ENCODE results near the gene IFIT1. TPM values are rescaled to one million over a fixed set of nuclear protein-coding genes. Genes with fewer than 3 reads are reported as not detected.
A peak's percentile ranks its signal among the peaks of the same experiment; 100 is the strongest.

IFIT1 gene
- polyA plus RNA-seq, 1 donor (not counting 4 experiments of a cell fraction or from before 2014, with no cell fraction given): 140 TPM

- Histone ChIP-seq H3K4me3 (ENCODE audit: control insufficient read depth in 2 of 3, extremely low read depth in 1 of 3, insufficient read depth in 2 of 3, low read depth in 1 of 3, low read length in 3 of 3) (no peak overlapping the region), H3K4me2 (ENCODE audit: control insufficient read depth, extremely low read depth, insufficient read depth, low read depth, low read length) (no peak overlapping the region), H2AFZ (ENCODE audit: control insufficient read depth, low read length) (no peak overlapping the region), H3K79me2 (ENCODE audit: control insufficient read depth, insufficient read depth, low read length) (no peaks in the 10 kb centered on the region), H4K20me1 (ENCODE audit: control insufficient read depth, extremely low read depth, insufficient read depth, low read length) (no peaks in the 10 kb centered on the region), H3K9ac (ENCODE audit: control insufficient read depth, extremely low read depth, insufficient read depth, low read length) (no peak overlapping the region), H3K4me1 (ENCODE audit: control insufficient read depth, extremely low read depth, insufficient read depth, low read length) (peaks cover 29% of the 10 kb centered on the region), H3K9me3 (ENCODE audit: control insufficient read depth, low read depth, low read length) (no peaks in the 10 kb centered on the region), H3K9me1 (ENCODE audit: control insufficient read depth, extremely low read depth, insufficient read depth, low read length) (no peaks in the 10 kb centered on the region), H3K27me3 (ENCODE audit: control insufficient read depth, extremely low read depth, insufficient read depth, low read length) (no peaks in the 10 kb centered on the region), H3K36me3 (ENCODE audit: control insufficient read depth in 2 of 2, extremely low read depth in 1 of 2, insufficient read depth in 2 of 2, low read length in 2 of 2) (no peaks in the 10 kb centered on the region), H3K27ac (ENCODE audit: control insufficient read depth, insufficient read depth, low read length) (no peak overlapping the region)
- TF ChIP-seq, protein P1, sequence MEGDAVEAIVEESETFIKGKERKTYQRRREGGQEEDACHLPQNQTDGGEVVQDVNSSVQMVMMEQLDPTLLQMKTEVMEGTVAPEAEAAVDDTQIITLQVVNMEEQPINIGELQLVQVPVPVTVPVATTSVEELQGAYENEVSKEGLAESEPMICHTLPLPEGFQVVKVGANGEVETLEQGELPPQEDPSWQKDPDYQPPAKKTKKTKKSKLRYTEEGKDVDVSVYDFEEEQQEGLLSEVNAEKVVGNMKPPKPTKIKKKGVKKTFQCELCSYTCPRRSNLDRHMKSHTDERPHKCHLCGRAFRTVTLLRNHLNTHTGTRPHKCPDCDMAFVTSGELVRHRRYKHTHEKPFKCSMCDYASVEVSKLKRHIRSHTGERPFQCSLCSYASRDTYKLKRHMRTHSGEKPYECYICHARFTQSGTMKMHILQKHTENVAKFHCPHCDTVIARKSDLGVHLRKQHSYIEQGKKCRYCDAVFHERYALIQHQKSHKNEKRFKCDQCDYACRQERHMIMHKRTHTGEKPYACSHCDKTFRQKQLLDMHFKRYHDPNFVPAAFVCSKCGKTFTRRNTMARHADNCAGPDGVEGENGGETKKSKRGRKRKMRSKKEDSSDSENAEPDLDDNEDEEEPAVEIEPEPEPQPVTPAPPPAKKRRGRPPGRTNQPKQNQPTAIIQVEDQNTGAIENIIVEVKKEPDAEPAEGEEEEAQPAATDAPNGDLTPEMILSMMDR (optimal IDR thresholded peaks at IDR 0.05 in 1 of 3, IDR thresholded peaks at IDR 0.05 in 1 of 3, conservative IDR thresholded peaks at IDR 0.05 in 1 of 3; ENCODE audit: extremely low read depth in 1 of 3, insufficient read depth in 2 of 3, low read length in 3 of 3): no peak
- TF ChIP-seq EZH2 (IDR thresholded peaks at IDR 0.05; ENCODE audit: low read length): no peak
- no peak for DNase-seq (ENCODE audit: low read depth, low spot score)
- FAIRE-seq: no peak
- dilution Hi-C loops (cut with MboI; ENCODE audit: extremely low pct_ligation_motif_present, low sequenced_read_pairs): no loop called here
Measured at GRCh38 chr10:89425000-89425399, 32.6 kb downstream of the IFIT1 start.

- H3K79me2 ChIP-seq (ENCODE audit: control insufficient read depth, insufficient read depth, low read length): no peaks in the 10 kb centered on the region
- peaks cover 24% of the 10 kb centered on the region for H3K4me1 ChIP-seq (ENCODE audit: control insufficient read depth, extremely low read depth, insufficient read depth, low read length)
- H3K9me3 ChIP-seq (ENCODE audit: control insufficient read depth, low read depth, low read length): no peaks in the 10 kb centered on the region
- no peak overlapping the region for H3K27ac ChIP-seq (ENCODE audit: control insufficient read depth, insufficient read depth, low read length)
- H3K36me3 ChIP-seq (ENCODE audit: control insufficient read depth in 2 of 2, extremely low read depth in 1 of 2, insufficient read depth in 2 of 2, low read length in 2 of 2): no peaks in the 10 kb centered on the region
- dilution Hi-C loops (cut with MboI; ENCODE audit: extremely low pct_ligation_motif_present, low sequenced_read_pairs): no loop called here
- DNase-seq (ENCODE audit: low read depth, low spot score) (no peak), FAIRE-seq (peak; percentile 94)
- H2AFZ ChIP-seq (ENCODE audit: control insufficient read depth, low read length): peak overlapping the region; percentile 58
- no peak overlapping the region for H3K4me2 ChIP-seq (ENCODE audit: control insufficient read depth, extremely low read depth, insufficient read depth, low read depth, low read length)
- H3K9me1 ChIP-seq (ENCODE audit: control insufficient read depth, extremely low read depth, insufficient read depth, low read length): no peaks in the 10 kb centered on the region
- no peaks in the 10 kb centered on the region for H4K20me1 ChIP-seq (ENCODE audit: control insufficient read depth, extremely low read depth, insufficient read depth, low read length)
- no peak overlapping the region for H3K9ac ChIP-seq (ENCODE audit: control insufficient read depth, extremely low read depth, insufficient read depth, low read length)
- H3K27me3 ChIP-seq (ENCODE audit: control insufficient read depth, extremely low read depth, insufficient read depth, low read length): no peaks in the 10 kb centered on the region
- TF ChIP-seq, protein P1 (optimal IDR thresholded peaks at IDR 0.05 in 1 of 3, IDR thresholded peaks at IDR 0.05 in 1 of 3, conservative IDR thresholded peaks at IDR 0.05 in 1 of 3; ENCODE audit: extremely low read depth in 1 of 3, insufficient read depth in 2 of 3, low read length in 3 of 3): peak; percentile 57 to 76 (median 60)
- no peak for TF ChIP-seq EZH2 (IDR thresholded peaks at IDR 0.05; ENCODE audit: low read length)
- no peak overlapping the region for H3K4me3 ChIP-seq (ENCODE audit: control insufficient read depth in 2 of 3, extremely low read depth in 1 of 3, insufficient read depth in 2 of 3, low read depth in 1 of 3, low read length in 3 of 3)
Measured at GRCh38 chr10:89426230-89426868, 33.9 kb downstream of the IFIT1 start.
